Hematopoietic multipotent progenitor cell treated with erythropoietin and hydrocortisone succinate and interleukin-3 and kit ligand, for 4 days (in vitro differentiated cells): Measurements from ENCODE around the gene THTPA.

Experiments used
- DNase-seq: peaks from one replicate; pipeline ENCODE4 v3.0.0-alpha.2; 2015

The THTPA gene

GRCh38 chr14:23555882-23556699, at the start of gene THTPA:
Gene THTPA (plus strand): TSS chr14:23556271. CDS start chr14:23556758, 487 bp downstream.
- peak; percentile 97 for DNase-seq

- peak; percentile 46 for DNase-seq
Observed at GRCh38 chr14:23512156-23512555, 43.9 kb upstream of the THTPA start.

- no peak for DNase-seq
Observed at GRCh38 chr14:23513005-23513817, 42.9 kb upstream of the THTPA start.

GRCh38 chr14:23513818-23514643, 42.0 kb upstream of the THTPA start:
- no peak for DNase-seq

DNA sequence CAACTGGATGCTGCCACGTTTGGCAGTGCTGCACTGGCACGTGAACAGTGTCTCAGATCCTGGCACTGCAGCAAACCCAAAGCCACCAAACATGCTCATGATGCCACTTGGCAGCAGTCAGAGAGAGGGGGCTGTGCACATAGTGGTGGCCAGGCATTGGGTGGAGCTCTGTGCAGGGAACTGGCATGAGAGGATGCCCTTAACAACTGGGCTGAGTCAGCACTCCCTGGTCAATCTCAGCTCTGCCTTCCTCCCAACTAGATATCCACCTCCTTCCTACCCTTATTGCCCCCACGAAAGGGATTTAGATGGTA, 41.5 kb upstream of the THTPA start:
- no peak for DNase-seq

DNA sequence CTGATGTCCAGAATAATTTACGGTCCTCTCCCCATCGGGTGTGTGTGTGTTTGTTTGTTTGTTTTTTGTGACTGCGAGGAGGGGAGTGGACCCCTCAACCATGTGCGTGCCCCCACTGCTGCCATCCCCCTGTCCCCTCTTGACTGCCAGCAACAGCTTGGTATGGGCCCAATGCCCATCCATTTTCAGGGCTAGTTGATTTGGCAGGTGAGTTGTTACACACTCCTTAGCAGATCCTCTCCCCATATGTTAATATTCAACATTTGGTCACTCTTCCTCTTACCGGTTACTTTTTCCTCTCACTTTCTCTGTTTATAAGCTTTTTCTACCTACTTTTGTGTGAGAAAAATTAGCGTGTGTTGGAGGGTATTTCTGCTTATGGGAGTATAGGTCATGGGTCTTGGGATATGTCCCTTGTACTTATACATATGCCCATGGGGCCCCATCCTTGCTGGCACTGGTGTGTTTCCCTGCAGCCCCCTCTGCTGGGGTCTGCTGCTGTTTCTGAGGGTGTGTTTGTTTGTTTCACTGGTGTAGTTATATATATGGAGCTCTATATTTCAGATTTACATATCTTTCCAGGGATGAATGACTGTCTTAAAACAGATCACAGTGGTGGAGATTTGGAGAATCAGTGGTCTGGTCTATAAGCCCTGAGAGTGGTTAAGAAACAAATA, 38.3 kb upstream of the THTPA start:
- no peak for DNase-seq

- no peak for DNase-seq
Observed at GRCh38 chr14:23518709-23519108, 37.4 kb upstream of the THTPA start.

DNA sequence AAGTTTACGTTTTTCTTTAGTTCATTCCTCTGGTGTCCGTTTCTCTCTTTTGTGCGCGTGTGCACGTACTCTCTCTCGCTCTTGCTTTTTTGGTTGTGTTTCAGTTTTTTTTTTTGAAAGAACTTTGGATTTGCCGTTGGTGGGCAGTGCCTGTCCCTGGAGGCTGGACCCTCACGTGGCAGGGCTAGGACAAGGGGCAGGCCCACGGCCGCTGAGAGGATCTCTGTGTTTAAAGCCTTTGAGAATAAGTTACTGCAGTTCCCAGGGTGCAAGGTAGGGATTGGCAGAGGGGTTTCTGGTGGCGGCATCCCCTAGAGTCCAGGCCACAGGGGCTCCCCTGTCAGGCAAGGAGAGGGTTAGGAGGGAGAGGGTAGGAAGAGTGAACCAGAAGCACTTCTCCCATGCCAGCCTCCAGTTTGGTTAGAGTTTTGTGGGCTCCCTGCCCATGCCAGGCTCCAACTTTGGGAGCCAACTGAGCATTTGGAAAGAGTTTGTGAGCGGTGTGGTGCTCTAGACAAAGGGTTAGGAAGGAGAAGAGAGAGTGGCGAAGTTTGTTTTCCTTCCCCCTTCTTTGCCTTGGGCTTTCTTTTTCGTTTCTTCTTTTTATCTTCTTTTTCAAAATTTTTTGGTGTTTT, 35.1 kb upstream of the THTPA start:
- no peak for DNase-seq

- DNase-seq = peak; percentile 46
Observed at GRCh38 chr14:23521785-23522640, 34.1 kb upstream of the THTPA start.

GRCh38 chr14:23522643-23523198, 33.4 kb upstream of the THTPA start:
- no peak for DNase-seq

DNA sequence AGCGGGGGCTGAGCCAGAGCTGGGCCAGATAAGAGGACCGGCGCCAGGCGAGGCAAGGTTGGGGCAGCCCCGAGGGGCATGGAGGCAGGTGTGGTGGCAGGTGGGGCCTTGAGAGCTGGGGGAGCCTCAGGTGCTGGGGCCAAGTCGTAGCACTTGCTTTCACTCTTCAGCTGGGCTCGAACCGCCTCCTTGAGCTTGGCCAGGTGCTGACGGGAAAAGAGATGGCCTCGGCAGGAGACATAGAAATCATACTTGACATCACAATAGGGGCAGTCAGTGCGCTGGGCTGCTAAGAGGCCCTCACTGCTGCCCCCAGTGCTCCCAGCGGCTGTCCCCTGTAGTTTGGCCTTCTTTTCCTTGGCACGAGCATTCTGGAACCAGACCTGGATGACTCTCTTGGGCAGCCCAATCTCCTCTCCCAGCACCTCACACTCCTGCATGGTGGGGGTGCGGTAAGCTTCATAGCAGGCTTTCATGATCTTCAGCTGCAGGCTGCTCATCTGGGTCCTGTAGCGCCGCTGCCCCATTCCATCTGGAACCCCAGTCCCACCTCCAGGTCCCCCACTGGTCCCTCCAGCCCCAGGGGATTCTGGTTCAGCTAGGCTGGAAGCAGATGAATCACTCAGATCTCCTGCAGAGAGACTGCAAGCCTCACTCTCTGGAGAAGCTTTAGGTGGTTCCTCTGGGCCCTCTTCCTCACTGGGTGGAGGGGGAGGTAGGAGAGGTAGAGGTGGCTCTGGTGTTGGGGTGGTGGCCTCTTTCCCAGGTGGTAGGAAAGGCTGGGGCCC, 32.6 kb upstream of the THTPA start:
- DNase-seq = no peak

DNA sequence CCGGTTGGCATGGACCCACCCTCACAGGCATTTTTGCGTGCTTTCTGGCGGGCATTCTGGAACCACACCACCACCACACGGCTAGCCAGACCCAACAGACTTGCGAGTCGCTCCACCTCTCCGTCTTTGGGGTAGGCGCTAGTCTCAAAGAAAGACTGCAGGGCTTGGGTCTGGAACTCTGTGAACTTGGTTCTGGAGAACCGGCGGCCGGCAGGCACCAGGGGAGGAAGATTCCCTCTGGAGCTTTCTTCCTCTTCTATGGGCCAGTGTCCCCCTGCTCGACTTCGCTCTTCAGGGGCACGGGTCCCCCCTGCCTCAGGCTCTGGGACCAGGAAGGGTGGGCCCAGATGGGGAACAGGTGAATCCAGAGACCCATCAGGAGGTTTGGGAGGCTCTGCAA, 31.1 kb upstream of the THTPA start:
- DNase-seq = no peak

- no peak for DNase-seq
Observed at GRCh38 chr14:23525611-23526010, 30.5 kb upstream of the THTPA start.

GRCh38 chr14:23528555-23528954, 27.5 kb upstream of the THTPA start:
- DNase-seq = no peak

DNA sequence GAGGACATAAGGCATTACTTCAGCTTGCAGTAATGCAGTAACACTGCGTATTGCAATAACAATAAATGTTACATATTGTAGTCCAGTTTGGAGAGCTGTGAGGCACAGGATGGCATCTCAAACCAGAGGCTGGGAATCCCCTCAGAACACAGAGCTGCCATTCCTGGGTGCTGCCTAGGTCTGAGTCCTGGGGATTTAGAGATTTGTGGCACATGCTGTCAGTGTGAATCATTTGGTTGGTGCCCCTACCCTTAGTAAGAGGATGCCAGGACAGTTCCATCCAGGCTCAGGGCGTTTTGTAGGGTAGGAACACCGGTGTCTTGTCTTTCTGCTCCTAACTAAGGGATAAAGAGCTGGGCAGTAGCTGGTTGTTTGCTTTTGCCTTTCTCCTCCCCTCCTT, 27.1 kb upstream of the THTPA start:
- no peak for DNase-seq

- peak; percentile 64 for DNase-seq
Observed at GRCh38 chr14:23530375-23531055, 25.6 kb upstream of the THTPA start.

DNA sequence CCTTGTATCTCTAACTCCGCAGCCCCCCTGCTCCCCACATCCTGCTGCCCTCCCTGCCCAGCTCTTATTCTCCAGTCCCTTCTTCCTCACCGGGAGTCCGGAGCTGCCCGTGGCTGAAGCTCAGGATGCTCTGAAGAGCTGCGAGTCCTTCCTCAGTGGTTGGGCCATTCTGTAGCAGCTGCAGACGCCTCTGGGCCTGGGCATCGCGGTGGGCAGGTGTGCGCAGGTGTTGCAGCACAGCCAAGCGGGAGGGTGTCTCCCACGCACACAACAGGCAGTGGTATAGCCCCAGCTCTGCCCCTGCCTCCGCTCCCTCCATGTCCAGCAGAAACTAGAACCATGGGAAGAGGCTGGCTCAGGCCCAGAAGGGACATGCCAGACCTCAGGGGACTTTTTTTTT, 24.7 kb upstream of the THTPA start:
- DNase-seq = no peak

DNA sequence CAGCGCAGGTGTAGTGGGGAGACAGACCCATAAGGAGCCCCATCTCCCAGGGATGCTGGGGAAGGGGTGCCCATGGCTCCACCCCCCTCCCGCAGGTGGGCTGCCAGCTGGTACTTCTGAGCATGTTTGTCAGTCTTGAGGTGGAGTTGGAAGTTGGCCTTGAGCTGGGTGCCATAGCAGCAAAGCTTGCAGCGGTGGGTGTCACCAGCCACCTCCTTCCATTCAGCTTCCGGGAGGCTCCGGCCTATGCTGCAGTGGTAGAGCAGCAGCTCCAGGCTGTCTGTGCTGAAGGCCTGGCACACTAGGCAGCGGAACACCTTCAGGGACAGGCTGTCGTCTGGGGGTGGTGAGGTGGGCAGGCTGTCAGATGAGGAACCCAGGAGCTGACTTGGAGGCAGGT, 23.4 kb upstream of the THTPA start:
- DNase-seq = no peak

DNA sequence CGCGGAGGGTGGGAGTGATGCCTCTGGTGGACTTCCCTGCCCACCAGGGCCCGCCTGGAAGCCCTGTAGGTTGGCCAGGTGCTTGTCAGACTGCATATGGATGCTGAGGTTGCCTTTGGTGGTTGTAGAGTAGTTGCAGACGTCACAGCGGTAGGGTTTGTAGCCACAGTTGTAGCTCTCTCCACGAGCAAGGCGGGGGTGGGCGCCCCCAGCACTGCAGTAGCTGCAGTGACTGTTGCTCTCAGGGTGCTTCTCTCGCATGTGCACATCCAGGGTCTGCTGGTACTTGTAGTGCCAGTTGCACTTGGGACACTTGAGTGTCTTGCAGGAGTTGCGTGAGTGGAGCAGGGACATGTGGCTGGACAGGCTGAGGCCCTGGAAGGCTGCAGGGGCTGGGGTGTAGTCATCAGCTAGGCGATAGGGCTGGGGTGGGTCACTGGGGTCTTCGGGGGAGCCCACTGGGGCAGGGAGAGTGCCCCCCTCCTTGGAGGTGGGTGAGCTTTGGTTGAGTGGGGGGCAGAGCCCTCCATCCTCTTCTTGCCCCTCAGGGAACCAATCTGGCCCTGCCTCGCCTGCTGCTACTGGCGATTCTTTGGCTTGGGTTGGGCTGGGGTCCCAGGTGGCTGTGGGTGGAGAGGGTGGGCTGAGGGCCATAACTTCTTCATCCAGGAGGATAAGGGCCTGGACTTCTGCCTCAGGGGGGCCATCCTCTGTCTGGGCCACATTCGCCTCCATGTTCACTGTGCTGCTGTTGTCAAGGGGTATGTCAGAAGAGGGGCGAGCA, 22.2 kb upstream of the THTPA start:
- no peak for DNase-seq
